Type B pancreatic cell (in vitro differentiated cells): ENCODE data around the gene ZNF593. TPM values are rescaled to one million over a fixed set of nuclear protein-coding genes. Genes with fewer than 3 reads are reported as not detected.

Experiments
- DNase-seq: peaks from one replicate; pipeline ENCODE4 v3.0.0; 2021; ENCODE audit warnings: mixed read lengths; ENCODE audit not compliant: unreplicated experiment; ENCODE audit errors: extremely low spot score
- H3K27ac Mint-ChIP-seq: 2 replicates; pipeline ENCODE4 v1.8.0; 2021; ENCODE audit warnings: mild to moderate bottlenecking, mixed read lengths
- H3K27me3 Mint-ChIP-seq: 2 replicates; pipeline ENCODE4 v1.8.0; 2021; ENCODE audit warnings: mixed read lengths
- H3K36me3 Mint-ChIP-seq: 2 replicates; pipeline ENCODE4 v1.8.0; 2021; ENCODE audit warnings: mixed read lengths
- H3K4me1 Mint-ChIP-seq: one replicate; pipeline ENCODE4 v1.8.0; 2021; ENCODE audit warnings: mixed read lengths; ENCODE audit not compliant: unreplicated experiment
- H3K4me3 Mint-ChIP-seq: 2 replicates; pipeline ENCODE4 v1.8.0; 2021; ENCODE audit warnings: mild to moderate bottlenecking, mixed read lengths
- H3K9me3 Mint-ChIP-seq: 2 replicates; pipeline ENCODE4 v1.8.0; 2021; ENCODE audit warnings: mixed read lengths
- CTCF ChIP-seq: fragments of 200-600 bp; sonication (generic); conservative IDR thresholded peaks from 2 replicates; pipeline ENCODE4 v1.5.0; 2021; ENCODE audit warnings: antibody characterized with exemption, mild to moderate bottlenecking
- long read RNA-seq: library from polyadenylated mRNA; unstranded; transcript quantifications from one replicate; pipeline ENCODE4 v2.0.0, GENCODE V29; 2020
- total RNA-seq: library from RNA; stranded (reverse); gene quantifications from 2 replicates; pipeline ENCODE4 v1.2.1, GENCODE V29; 2021; ENCODE audit warnings: low replicate concordance

ZNF593 gene
- total RNA-seq: 29.7 and 34.9 TPM in 2 replicates
- long read RNA-seq, transcript ZNF593-202 (3 exons, 675 nt): major isoform, 9 of 11 reads
- long read RNA-seq, partial matches to known transcripts: 0 of 11 reads
- long read RNA-seq, other reads (novel, unspliced or antisense): 2 of 11 reads

- peak; percentile 92 for TF ChIP-seq CTCF
- Mint-ChIP-seq H3K27me3 (no peaks in the 10 kb centered on the region), H3K36me3 (no peaks in the 10 kb centered on the region), H3K4me3 (peak within 1 kb of the TSS; percentile 90), H3K9me3 (no peaks in the 10 kb centered on the region), H3K27ac (peak within 1 kb of the TSS; percentile 90), H3K4me1 (peaks cover 22% of the 10 kb centered on the region)
- peak; percentile 95 for DNase-seq
Measured at GRCh38 chr1:26169669-26170471, at the start of gene ZNF593. Gene ZNF593, plus strand, starts transcription at chr1:26169908. Its CDS starts 76 bp downstream, at chr1:26169984.

- Mint-ChIP-seq H3K27me3 (no peaks in the 10 kb centered on the region), H3K36me3 (peaks cover 14% of the 10 kb centered on the region), H3K9me3 (no peaks in the 10 kb centered on the region), H3K4me1 (peaks cover 11% of the 10 kb centered on the region), H3K4me3 (no peak overlapping the region), H3K27ac (no peak overlapping the region)
- no peak for TF ChIP-seq CTCF
- peak; percentile 6 for DNase-seq
Measured at GRCh38 chr1:26121854-26122773, 47.6 kb upstream of the ZNF593 start.

GRCh38 chr1:26122988-26123973, 46.4 kb upstream of the ZNF593 start:
- H3K4me1 Mint-ChIP-seq: peaks cover 22% of the 10 kb centered on the region
- no peak for DNase-seq
- H3K4me3 Mint-ChIP-seq: no peak overlapping the region
- H3K27me3 Mint-ChIP-seq: no peaks in the 10 kb centered on the region
- peak overlapping the region; percentile 6 for H3K27ac Mint-ChIP-seq
- no peaks in the 10 kb centered on the region for H3K9me3 Mint-ChIP-seq
- TF ChIP-seq CTCF: no peak
- peaks cover 14% of the 10 kb centered on the region for H3K36me3 Mint-ChIP-seq

GRCh38 chr1:26124418-26125331, 45.0 kb upstream of the ZNF593 start:
- no peak for DNase-seq
- Mint-ChIP-seq H3K27ac (peak overlapping the region; percentile 12), H3K4me1 (peaks cover 26% of the 10 kb centered on the region), H3K36me3 (peaks cover 4% of the 10 kb centered on the region), H3K9me3 (no peaks in the 10 kb centered on the region), H3K27me3 (no peaks in the 10 kb centered on the region), H3K4me3 (no peak overlapping the region)
- TF ChIP-seq CTCF: no peak
